Effector CD8-positive, alpha-beta T cell (primary cell): Measurements from ENCODE around the gene STX8.
"Not testable (repeated sequence)": the region's sequence is repeated elsewhere in the genome, so short reads cannot be mapped to it uniquely, and the experiment has no call there.

Experiments used
- DNase-seq: peaks from one replicate; lab custom pipeline; 2025; lab: John Stamatoyannopoulos, UW
- total RNA-seq, 4 experiments: gene quantifications; one replicate each; lab custom pipeline; 2026; lab: John Stamatoyannopoulos, UW

The STX8 gene
- 21.5 to 31.0 (median 27.9) reads per million in 4 experiments for total RNA-seq

GRCh38 chr17:9575381-9576101, at the start of gene STX8:
STX8 (minus strand) TSS chr17:9575820; CDS start chr17:9575808, 12 bp downstream.
- peak; percentile 43 for DNase-seq

GRCh38 chr17:9622961-9623360, 47.3 kb upstream of the STX8 start:
- DNase-seq, result no peak

DNA sequence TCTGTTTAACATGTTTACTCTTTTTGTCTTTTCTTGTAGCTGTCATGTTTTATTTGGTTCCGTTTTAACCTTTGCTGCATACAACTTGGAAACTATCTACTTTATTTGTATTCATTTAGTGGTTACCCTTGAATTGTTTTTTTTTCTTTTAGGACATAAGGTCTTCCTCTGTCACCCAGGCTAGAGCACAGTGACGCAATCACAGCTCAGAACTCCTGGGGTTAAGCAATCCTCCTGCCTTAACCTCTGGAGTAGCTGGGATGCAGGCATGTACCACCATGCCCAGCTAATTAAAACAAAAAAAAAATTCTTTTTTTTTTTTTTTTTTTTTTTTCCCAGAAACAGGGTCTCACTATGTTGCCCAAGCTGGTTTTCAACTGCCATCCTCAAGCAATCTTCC, 39.9 kb upstream of the STX8 start:
- no peak for DNase-seq

GRCh38 chr17:9612006-9612405, 36.4 kb upstream of the STX8 start:
- DNase-seq, result no peak

DNA sequence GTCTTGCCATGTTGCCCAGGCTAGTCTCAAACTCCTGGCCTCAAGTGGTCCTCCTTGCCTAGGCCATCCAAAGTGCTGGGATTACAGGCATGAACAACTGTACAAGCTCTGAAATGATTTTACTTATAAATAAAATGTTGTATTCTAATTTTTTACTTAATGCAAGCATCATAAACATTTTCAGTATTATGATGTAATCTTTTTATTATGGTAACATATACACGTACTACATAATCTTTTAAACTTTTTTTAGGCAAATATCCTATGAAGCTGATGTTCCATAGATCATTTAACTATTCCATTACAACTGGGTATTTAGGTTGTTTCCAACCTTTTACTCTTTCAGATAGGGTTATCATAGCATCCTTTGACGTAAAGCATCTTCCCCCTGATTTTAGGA, 35.9 kb upstream of the STX8 start:
- no peak for DNase-seq

DNA sequence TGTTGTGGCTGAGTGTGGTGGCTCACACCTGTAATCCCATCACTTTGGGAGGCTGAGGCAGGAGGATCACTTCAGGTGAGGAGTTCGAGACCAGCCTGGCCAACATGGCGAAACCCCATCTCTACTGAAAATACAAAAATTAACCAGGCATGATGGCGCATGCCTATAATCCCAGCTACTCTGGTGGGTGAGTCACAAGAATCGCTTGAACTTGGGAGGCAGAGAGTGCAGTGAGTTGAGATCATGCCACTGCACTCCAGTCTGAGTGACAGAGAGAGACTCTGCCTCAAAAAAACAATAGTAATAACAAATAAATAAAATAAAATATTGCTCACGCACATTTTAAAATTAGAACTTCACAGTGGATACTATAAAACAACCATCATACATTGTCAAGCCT, 31.4 kb upstream of the STX8 start:
- DNase-seq, result not testable (repeated sequence)

DNA sequence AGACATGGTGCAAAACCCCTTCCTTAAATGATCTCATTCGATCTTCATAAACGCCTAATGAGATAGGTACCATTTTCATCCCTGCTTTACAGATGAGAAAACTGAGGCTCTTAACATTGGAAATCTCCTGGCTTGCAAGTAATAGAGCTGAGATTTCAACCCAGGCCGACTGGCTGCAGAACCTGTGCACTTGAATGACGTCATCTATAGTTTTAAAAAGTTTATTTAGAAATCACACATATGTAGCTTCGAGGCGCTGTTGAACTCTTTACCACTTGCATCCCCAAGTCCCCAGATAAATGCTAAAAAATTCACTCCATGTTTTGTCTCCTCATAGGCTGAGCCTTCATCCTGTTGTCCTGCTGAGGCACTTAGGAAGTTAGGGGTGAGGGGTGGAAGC, 30.8 kb upstream of the STX8 start:
- DNase-seq, result no peak

GRCh38 chr17:9604583-9604982, 29.0 kb upstream of the STX8 start:
- DNase-seq, result not testable (repeated sequence)

- no peak for DNase-seq
These were observed 23.0 kb upstream of the STX8 start for GRCh38 chr17:9598661-9599060.

DNA sequence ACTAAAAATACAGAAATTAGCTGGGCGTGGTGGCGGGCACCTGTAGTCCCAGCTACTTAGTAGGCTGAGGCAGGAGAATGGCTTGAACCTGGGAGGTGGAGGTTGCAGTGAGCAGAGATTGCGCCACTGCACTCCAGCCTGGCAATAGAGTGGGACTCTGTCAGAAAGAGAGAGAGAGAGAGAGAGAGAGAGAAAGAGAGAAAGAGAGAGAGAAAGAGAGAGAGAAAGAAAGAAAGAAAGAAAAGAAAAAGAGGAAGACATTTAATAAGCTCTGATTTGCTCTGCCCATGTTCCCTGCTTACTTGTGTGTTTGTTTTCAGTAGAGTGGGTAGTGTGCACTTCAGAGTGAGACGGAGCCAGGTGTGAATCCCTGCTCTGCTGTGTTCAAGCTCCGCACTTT, 22.0 kb upstream of the STX8 start:
- not testable (repeated sequence) for DNase-seq

DNA sequence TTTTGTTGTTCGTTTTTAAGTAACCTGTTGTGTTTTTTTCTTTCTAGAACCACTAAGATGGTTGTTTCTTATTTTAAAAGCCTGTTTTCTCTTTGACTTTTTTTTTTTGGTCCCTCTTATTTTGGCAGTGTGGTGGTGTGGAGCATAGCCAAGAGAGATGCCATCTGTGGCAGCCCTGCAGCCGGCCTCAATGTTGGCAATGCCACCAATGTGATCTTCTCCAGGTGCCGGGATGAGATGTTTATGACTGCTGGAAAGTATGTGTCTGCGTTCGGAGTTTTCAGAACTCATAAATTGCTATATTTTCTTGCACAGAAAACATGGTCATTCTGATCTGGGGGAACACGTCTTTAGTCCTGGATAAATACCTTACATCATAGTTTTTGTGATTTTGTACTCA, 18.4 kb upstream of the STX8 start:
- no peak for DNase-seq

DNA sequence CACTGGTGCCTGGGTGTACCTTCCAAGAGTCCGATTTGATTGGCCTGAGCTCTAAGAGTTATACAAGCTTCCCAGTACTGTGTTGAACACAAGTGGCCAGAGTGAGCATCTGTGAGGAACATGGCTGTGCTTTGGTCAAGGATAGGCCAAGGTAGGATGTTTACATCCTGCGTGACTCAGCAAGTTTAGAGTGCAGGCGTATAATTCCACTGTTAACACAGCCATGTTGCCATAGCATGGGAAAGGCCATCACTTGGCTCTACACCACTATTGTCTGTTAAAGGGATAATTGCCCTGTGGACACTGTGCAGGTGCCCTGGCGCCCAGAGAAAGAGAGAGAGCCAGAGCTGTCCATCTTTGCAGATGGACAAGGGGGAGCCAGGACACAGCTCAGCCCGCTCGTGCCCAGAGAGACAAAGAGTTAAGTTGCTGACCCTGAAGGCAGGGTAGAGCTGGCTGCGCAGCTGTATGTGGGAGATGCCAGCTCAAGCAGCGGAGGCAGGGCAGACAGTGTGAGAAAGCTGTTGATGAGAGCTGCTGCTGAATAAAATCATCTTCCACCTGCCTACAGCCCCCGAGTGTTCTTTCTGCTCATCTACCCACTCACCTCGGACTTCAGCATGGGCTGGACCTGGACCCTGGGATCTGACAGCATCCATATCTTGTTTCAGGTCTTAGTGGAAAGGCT, 12.5 kb upstream of the STX8 start:
- no peak for DNase-seq

GRCh38 chr17:9577373-9577709, 1.7 kb upstream of the STX8 start:
- DNase-seq, result no peak

DNA sequence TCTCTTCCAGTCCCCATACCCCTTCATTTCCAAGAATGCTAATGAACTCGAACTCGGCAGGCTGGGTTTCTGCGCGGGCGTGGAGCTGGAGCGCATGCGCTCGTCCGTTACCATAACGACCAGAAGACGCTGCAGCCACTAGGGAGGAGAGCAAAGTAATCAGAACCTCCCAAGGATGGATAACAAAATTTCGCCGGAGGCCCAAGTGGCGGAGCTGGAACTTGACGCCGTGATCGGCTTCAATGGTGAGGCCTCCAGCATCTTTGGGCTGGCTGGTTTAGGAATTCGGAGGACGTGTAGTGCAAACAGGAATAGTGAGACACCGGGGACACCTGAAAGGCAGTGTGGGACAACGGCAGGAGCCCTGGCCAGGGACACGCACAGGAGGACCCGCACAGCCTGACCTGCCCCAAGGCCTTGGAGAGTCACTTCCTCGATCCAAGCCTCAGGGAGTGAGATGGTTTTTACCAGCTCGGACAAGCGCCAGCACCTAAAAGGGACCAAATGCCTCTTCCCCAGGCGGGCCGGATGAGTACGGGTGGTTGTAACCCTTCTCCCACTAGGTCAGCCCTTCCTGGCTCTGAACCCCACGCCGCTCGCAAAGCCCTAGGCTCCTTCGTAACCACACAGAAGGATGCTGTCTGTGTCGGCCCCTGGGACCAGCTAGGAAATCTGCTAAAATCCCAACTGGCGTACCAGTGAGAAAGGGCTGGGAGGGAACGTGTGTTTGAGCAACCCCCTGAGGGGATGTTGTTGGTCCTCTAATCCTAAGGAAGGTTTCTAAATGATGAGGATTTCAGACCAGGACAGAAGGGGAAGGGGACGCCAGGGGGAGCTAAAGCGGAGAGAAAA, 1.1 kb upstream of the STX8 start, which contains the start of gene CFAP52:
Gene CFAP52 (plus strand): TSS at position 122 of the 852 bp plus-strand sequence. CDS start 54 bp downstream, at position 176.
- peak; percentile 51 for DNase-seq

DNA sequence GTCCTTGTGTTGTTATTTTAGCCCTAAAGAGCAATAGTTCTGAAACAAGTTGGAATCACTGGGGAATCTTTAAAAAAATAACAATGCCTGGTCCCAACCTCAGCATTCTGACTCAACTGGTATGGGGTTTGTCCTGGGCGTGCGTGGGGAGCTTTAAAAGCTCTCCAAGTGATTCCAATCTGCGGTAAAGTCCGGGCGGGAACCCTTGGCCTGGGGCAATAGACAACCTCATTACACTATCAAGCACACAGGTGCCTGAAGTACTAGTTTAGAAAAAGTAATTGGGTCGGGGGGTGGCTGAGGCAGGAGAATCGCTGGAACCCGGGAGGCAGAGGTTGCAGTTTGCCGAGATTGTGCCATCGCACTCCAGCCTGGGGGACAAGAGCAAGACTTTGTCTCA, 4.4 kb downstream of the STX8 start:
- no peak for DNase-seq

DNA sequence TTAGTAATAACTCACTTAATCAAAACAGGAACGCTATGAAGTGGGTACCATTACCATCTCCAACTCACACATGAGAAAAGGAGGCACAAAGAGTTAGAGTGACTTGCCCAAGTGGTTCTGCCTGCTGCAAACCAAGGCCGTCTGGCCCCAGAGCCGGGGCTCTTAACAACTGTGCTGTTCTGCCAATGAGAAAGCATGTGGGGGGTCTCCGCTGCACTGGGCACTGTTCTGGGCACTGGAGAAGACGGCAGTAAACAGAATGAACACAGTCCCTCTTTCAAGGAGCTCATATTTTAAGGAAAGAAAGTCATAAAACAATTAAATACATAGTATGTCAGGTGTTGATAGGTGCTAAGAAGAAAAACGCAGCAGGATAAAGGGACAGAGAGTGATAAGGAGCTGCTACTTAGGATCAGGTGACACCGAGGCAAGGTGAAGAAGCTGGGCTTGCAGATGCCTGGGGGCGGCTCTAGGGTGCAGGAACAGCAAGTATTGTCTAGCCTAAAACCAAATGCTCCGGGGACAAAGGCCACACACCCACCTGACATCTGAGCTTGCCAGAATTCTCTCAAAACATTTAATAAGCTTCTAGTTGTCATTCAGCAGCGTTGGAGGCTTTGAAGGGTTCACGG, 6.5 kb downstream of the STX8 start:
- DNase-seq, result no peak

DNA sequence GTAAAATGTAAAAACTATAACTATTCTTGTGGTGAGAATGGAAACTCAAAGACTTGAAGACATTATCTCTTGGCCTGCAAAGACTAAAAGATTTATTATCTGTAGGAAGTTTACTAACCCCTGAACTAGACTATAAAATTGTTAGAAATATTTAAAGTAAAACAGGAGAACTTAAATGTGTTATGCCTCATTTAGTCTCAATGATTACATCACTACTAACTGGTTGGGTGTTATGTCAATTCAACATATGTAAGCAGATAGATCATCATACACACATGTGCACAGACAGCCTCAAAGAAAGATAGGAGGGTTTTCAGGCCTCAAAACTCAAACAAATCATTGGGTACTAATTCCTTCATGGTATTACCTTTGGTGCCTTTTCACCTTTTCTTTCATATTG, 7.6 kb downstream of the STX8 start:
- no peak for DNase-seq

GRCh38 chr17:9566739-9567138, 8.9 kb downstream of the STX8 start:
- DNase-seq, result not testable (repeated sequence)

GRCh38 chr17:9566067-9566466, 9.6 kb downstream of the STX8 start:
- no peak for DNase-seq

GRCh38 chr17:9564104-9564503, 11.5 kb downstream of the STX8 start:
- DNase-seq, result no peak

DNA sequence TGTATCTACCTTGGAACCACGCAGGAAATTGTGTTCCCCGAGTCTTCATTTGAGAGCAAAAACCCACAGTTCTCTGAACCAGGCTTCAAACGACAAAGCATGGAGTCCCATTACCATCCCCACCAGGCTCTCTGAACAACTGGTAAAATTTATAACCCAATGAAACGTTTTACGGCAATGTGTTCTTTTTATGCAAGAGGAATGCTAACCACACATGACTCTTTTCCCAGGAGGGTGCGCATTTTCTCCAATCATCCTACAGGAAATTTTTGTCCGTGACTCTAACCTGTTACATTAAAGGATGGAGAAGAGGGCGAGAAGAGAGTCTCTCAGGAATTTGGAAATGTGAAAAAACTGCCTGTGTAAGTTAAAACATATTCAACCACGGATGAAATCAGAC, 17.8 kb downstream of the STX8 start:
- no peak for DNase-seq

- no peak for DNase-seq
These were observed 18.4 kb downstream of the STX8 start for GRCh38 chr17:9557161-9557755.
